ENCODE measurements around the gene RIPOR2.

The RIPOR2 gene

DNA sequence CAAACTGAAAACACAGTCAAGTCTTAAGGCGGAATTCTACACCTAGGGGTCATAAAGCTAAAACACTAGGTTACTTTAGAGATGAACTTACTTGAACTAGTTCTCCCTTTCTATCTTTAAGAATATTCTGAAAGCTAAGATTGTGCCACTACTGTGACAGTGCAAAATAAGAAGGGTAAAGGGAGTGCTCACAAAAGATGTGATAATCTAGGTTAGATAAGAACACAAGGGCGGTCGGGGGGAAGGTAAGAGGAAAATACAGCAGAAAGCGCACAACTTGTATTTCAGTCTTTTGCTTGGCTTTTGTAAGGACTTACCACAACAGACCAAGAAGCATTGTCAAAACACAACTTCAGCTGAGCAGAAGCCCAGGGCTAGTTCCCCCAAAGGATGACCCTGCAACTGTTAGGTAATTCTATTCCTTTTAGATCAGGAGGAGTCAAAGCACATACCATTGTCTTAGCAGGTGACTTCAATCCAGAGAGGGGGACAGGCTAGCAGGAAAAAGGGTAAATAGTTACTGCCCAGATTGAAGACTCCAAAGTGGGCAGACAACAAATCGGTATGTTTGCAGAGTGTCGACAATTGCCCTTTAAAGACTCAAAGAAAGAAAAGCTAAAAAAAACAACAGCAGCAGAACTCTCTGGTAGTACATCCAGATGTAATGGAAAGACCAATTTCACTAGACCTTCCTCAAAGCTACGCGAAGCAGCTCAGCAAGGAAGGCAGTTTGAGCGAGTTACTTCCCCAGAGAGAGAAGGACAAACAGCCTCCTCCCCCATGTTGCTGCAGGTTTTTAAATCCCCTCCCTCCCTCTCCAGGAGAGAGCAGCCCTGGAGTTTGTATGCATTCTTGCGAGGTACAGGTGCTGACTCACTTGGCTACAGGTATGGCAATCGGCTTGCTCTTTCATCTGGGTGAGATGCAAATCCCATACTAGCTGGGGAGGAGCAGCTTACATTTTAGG is 59.0 kb downstream of the RIPOR2 start:
- no peak overlapping the region for H3K4me3 ChIP-seq (ENCODE audit: low read length)
- TF ChIP-seq CTCF (conservative IDR thresholded peaks at IDR 0.05; ENCODE audit: low read length): no peak
- DNase-seq (ENCODE audit: low read depth): no peak

- no peak overlapping the region for H3K4me3 ChIP-seq (ENCODE audit: low read length)
- no peak for TF ChIP-seq CTCF (conservative IDR thresholded peaks at IDR 0.05; ENCODE audit: low read length)
- no peak for DNase-seq (ENCODE audit: low read depth)
These were observed 60.2 kb downstream of the RIPOR2 start for GRCh38 chr6:24875534-24875901.

GRCh38 chr6:24874776-24875533 is 60.8 kb downstream of the RIPOR2 start:
- DNase-seq (ENCODE audit: low read depth): no peak
- no peak overlapping the region for H3K4me3 ChIP-seq (ENCODE audit: low read length)
- no peak for TF ChIP-seq CTCF (conservative IDR thresholded peaks at IDR 0.05; ENCODE audit: low read length)

- no peak for DNase-seq (ENCODE audit: low read depth)
- no peak for TF ChIP-seq CTCF (conservative IDR thresholded peaks at IDR 0.05; ENCODE audit: low read length)
- H3K4me3 ChIP-seq (ENCODE audit: low read length): no peak overlapping the region
These were observed 61.6 kb downstream of the RIPOR2 start for GRCh38 chr6:24874128-24874527.

DNA sequence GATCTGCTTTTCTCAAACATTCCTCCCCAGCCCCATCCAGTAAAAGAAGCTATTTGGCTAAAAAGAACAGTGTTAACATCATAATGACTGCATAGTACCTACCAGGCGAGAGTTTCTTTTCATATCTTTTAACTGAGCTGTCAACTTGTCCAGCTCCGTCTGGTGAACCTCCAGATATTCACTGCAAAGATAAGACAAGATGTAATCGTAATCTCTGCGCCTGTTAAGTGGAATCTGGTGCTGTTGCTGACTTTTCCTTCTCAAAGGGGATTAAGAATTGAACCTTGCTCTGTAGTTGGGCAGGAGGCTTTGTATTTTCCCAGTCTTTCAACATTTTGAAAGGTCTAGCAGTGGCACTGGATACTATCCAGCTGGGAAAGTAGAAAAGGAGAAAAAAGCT is 63.0 kb downstream of the RIPOR2 start:
- DNase-seq (ENCODE audit: low read depth): no peak

GRCh38 chr6:24868765-24869164 is 67.0 kb downstream of the RIPOR2 start:
- H3K4me3 ChIP-seq (ENCODE audit: low read length): no peak overlapping the region
- DNase-seq (ENCODE audit: low read depth): no peak
- no peak for TF ChIP-seq CTCF (conservative IDR thresholded peaks at IDR 0.05; ENCODE audit: low read length)

More for the DNA sequence above, 63.0 kb downstream of the RIPOR2 start:
- H3K4me3 ChIP-seq (ENCODE audit: low read length): no peak overlapping the region
- no peak for TF ChIP-seq CTCF (conservative IDR thresholded peaks at IDR 0.05; ENCODE audit: low read length)

All from AG10803 (cell line).